HepG2 (cell line): Measurements from ENCODE around the gene SIRT1. TPM values are rescaled to one million over a fixed set of nuclear protein-coding genes. Genes with fewer than 3 reads are reported as not detected.
A peak's percentile ranks its signal among the peaks of the same experiment; 100 is the strongest.

Experiments
- ASH2L ChIP-seq: fragments of 300-600, 200-600 bp; sonication (generic); IDR thresholded peaks from 2 replicates; pipeline ENCODE4 v1.7.0; 2017; ENCODE audit warnings: low read depth, mild to moderate bottlenecking, moderate library complexity, mixed read lengths, low read length; ENCODE audit not compliant: insufficient read length
- EZH2 ChIP-seq: conservative IDR thresholded peaks from 2 replicates; pipeline ENCODE4 v1.6.1; 2012; ENCODE audit warnings: mild to moderate bottlenecking, low read depth, low read length, moderate library complexity
- HNRNPK ChIP-seq: fragments of 200-400 bp; formaldehyde crosslinking; IDR thresholded peaks from 2 replicates; pipeline ENCODE4 v1.6.1; 2018; ENCODE audit warnings: low read length, low read depth, moderate library complexity, mild to moderate bottlenecking; ENCODE audit not compliant: poor library complexity, severe bottlenecking
- MAFK ChIP-seq, 2 experiments: IDR thresholded peaks in 1 of 2; conservative IDR thresholded peaks in 1 of 2; 2 replicates each; pipeline ENCODE4 v1.6.1; 2011; ENCODE audit warnings: improper control_type of control experiment in 2 of 2, low read length in 2 of 2
- NFAT5 ChIP-seq: sonication (generic); formaldehyde crosslinking; IDR thresholded peaks from 2 replicates; pipeline ENCODE4 v1.4.0; 2020; ENCODE audit warnings: missing genetic modification reagents
- PCBP1 ChIP-seq: fragments of 200-400 bp; formaldehyde crosslinking; IDR thresholded peaks from 2 replicates; pipeline ENCODE4 v1.6.1; 2017; ENCODE audit warnings: mild to moderate bottlenecking, low read depth, low read length, borderline replicate concordance
- SPEN ChIP-seq: sonication (generic); formaldehyde crosslinking; IDR thresholded peaks from 2 replicates; pipeline ENCODE4 v1.5.1; 2020; ENCODE audit warnings: low read depth, mild to moderate bottlenecking, missing genetic modification reagents
- TEF ChIP-seq: sonication (generic); formaldehyde crosslinking; IDR thresholded peaks from 2 replicates; pipeline ENCODE4 v1.5.0; 2020; ENCODE audit warnings: missing genetic modification reagents
- ZBTB46 ChIP-seq: sonication (generic); formaldehyde crosslinking; IDR thresholded peaks from 2 replicates; pipeline ENCODE4 v1.4.0; 2020; ENCODE audit warnings: mild to moderate bottlenecking, missing genetic modification reagents, borderline replicate concordance
- ZFP41 ChIP-seq: sonication (generic); formaldehyde crosslinking; IDR thresholded peaks from 2 replicates; pipeline ENCODE4 v1.4.0; 2020; ENCODE audit warnings: mild to moderate bottlenecking, missing genetic modification reagents, borderline replicate concordance
- ZNF160 ChIP-seq: sonication (generic); formaldehyde crosslinking; IDR thresholded peaks from 2 replicates; pipeline ENCODE4 v1.8.0; 2022; ENCODE audit warnings: mild to moderate bottlenecking, inconsistent platforms, missing genetic modification reagents
- ZNF329 ChIP-seq: sonication (generic); formaldehyde crosslinking; IDR thresholded peaks from 2 replicates; pipeline ENCODE4 v1.9.0; 2021; ENCODE audit warnings: low read depth, mild to moderate bottlenecking, missing genetic modification reagents
- ZNF451 ChIP-seq: sonication (generic); formaldehyde crosslinking; IDR thresholded peaks from 2 replicates; pipeline ENCODE4 v1.5.0; 2020; ENCODE audit warnings: mild to moderate bottlenecking, missing genetic modification reagents
- ZNF569 ChIP-seq: sonication (generic); formaldehyde crosslinking; IDR thresholded peaks from 2 replicates; pipeline ENCODE4 v1.5.0; 2020; ENCODE audit warnings: mild to moderate bottlenecking, missing genetic modification reagents, moderate library complexity, borderline replicate concordance
- ZNF747 ChIP-seq: sonication (generic); formaldehyde crosslinking; IDR thresholded peaks from 2 replicates; pipeline ENCODE4 v1.8.1; 2023; ENCODE audit warnings: missing genetic modification reagents, mild to moderate bottlenecking, borderline replicate concordance
- ZNF75D ChIP-seq: sonication (generic); formaldehyde crosslinking; IDR thresholded peaks from 2 replicates; pipeline ENCODE4 v1.8.1; 2023; ENCODE audit warnings: missing genetic modification reagents, mild to moderate bottlenecking, borderline replicate concordance
- ZNF770 ChIP-seq: sonication (generic); formaldehyde crosslinking; IDR thresholded peaks from 2 replicates; pipeline ENCODE4 v1.5.0; 2020; ENCODE audit warnings: mild to moderate bottlenecking, missing genetic modification reagents
- ZSCAN25 ChIP-seq: sonication (generic); formaldehyde crosslinking; IDR thresholded peaks from 2 replicates; pipeline ENCODE4 v1.8.0; 2022; ENCODE audit warnings: mild to moderate bottlenecking, missing genetic modification reagents
- ZSCAN9 ChIP-seq: IDR thresholded peaks from 2 replicates; pipeline ENCODE4 v1.6.1; 2016; ENCODE audit warnings: borderline replicate concordance
- polyA plus RNA-seq, 8 experiments: library from polyadenylated mRNA; depleted of rRNA in 3 of 8; stranded (reverse) in 7 of 8; unstranded in 1 of 8; fragments of >200 nt; fragmentation: Illumina TruSeq in 4 of 8; extraction: Trizol in 4 of 8; gene quantifications; 2 replicates each; pipeline versions ENCODE4 v1.2.1 to v1.2.3, GENCODE V29; 2011 to 2016; ENCODE audit warnings: low read depth in 4 of 8, missing spikeins in 1 of 8, mixed read lengths in 1 of 8; ENCODE audit not compliant: insufficient read depth in 1 of 8
- total RNA-seq, 5 experiments: library from RNA; depleted of rRNA; stranded (reverse); fragments of >200 nt; fragmentation: Illumina TruSeq; extraction: Trizol; gene quantifications; 2 replicates each; pipeline ENCODE4 v1.2.3, GENCODE V29; 2016; ENCODE audit warnings: low read depth in 1 of 5

Gene SIRT1
- total and polyA plus RNA-seq, 2 of the 13 experiments (the other 11 are each of a cell fraction or from before 2014, with no cell fraction given): 9.4 to 10.2 TPM

- TF ChIP-seq ZNF329 (CRISPR knock-in tag) (peak; percentile 57; the same call in 1 of the 2 replicates), ZBTB46 (no peak), MAFK (conservative IDR thresholded peaks at IDR 0.05 in 1 of 2, IDR thresholded peaks at IDR 0.05 in 1 of 2; ENCODE audit: low read length in 2 of 2) (no peak), ZNF160 (CRISPR knock-in tag) (no peak; the same call in 1 of the 2 replicates), ZNF569 (no peak; the same call in 1 of the 2 replicates), HNRNPK (peak; percentile 26), ZNF747 (CRISPR knock-in tag) (0 out of 2 replicates have a peak, but pooled peaks have one; percentile 38), EZH2 (no peak), SPEN (CRISPR knock-in tag) (peak; percentile 85), ZNF75D (CRISPR knock-in tag) (no peak), ZFP41 (CRISPR knock-in tag) (peak; percentile 75; the same call in 1 of the 2 replicates), ZSCAN9 (CRISPR knock-in tag) (peak; percentile 92; the same call in 1 of the 2 replicates), TEF (CRISPR knock-in tag) (peak; percentile 41; the same call in 1 of the 2 replicates), NFAT5 (CRISPR knock-in tag) (no peak; the same call in 1 of the 2 replicates), ZSCAN25 (CRISPR knock-in tag) (no peak; the same call in 1 of the 2 replicates), ZNF451 (CRISPR knock-in tag) (peak; percentile 85), ZNF770 (CRISPR knock-in tag) (peak; percentile 46; the same call in 1 of the 2 replicates), ASH2L (peak; percentile 66), PCBP1 (0 out of 2 replicates have a peak, but pooled peaks have one; percentile 11)
Measured at GRCh38 chr10:67884313-67884841, at the start of gene SIRT1 (continued).
